Sigmoid colon (tissue), 7 donors: ENCODE results near the gene LPIN3. TPM values are rescaled to one million over a fixed set of nuclear protein-coding genes. Genes with fewer than 3 reads are reported as not detected.

Experiments
- DNase-seq: peaks from one replicate; pipeline ENCODE4 v3.0.0-alpha.2; 2019
- H3K27ac ChIP-seq, 4 donors: fragments of 200-600 bp; sonication (generic); one replicate each; pipeline ENCODE4 v1.5.1; 2016 to 2019; ENCODE audit warnings: mild to moderate bottlenecking in 1 of 4
- H3K27me3 ChIP-seq, 3 donors: fragments of 200-600 bp; sonication (generic); one replicate each; pipeline ENCODE4 v1.5.1; 2019; ENCODE audit warnings: mild to moderate bottlenecking in 1 of 3
- H3K36me3 ChIP-seq, 4 donors: fragments of 200-600 bp; sonication (generic); one replicate each; pipeline ENCODE4 v1.5.1; 2016 to 2019
- H3K4me1 ChIP-seq, 4 donors: fragments of 200-600 bp; sonication (generic); one replicate each; pipeline ENCODE4 v1.5.1; 2017 to 2019
- H3K4me3 ChIP-seq, 4 donors: fragments of 200-600 bp; sonication (generic); one replicate each; pipeline ENCODE4 v1.5.1; 2017 to 2019; ENCODE audit warnings: mild to moderate bottlenecking in 2 of 4, moderate library complexity in 1 of 4
- H3K9me3 ChIP-seq, 4 donors: fragments of 200-600 bp in 3 of 4; sonication (generic) in 3 of 4; one replicate each; pipeline versions ENCODE4 v1.5.1 to v1.6.1; 2013 to 2019
- EP300 ChIP-seq, 4 donors: sonication (generic); formaldehyde crosslinking; IDR thresholded peaks; one replicate each; pipeline ENCODE4 v1.6.1; 2017; ENCODE audit warnings: antibody characterized with exemption in 4 of 4
- POLR2A ChIP-seq, 2 donors: fragments of 450-650 bp; IDR thresholded peaks; one replicate each; pipeline ENCODE4 v1.6.1; 2016; ENCODE audit warnings: antibody characterized with exemption in 2 of 2, mild to moderate bottlenecking in 2 of 2, moderate library complexity in 2 of 2
- POLR2AphosphoS5 ChIP-seq, 4 donors: sonication (generic); formaldehyde crosslinking; IDR thresholded peaks; one replicate each; pipeline ENCODE4 v1.6.1; 2017; ENCODE audit warnings: antibody characterized with exemption in 4 of 4
- WGBS, 2 donors: extraction: QIAGEN DNeasy Blood & Tissue Kit; methylation state at CpG; one replicate each; pipeline ENCODE4 v1.1.7; 2013; 5-methylcytosine and 5-hydroxymethylcytosine counted together
- intact Hi-C: fragments of 100-400 bp; cut with DNase I; formaldehyde crosslinking; loops from one replicate; pipeline ENCODE4 v1.15.1; 2023
- polyA plus RNA-seq, 3 donors: library from polyadenylated mRNA; stranded (reverse); fragments of 200-250 nt; gene quantifications; one replicate each; pipeline ENCODE4 v1.2.3, GENCODE V29; 2013
- total RNA-seq, 4 donors: library from RNA; depleted of rRNA; stranded (reverse); fragments of >200 nt; gene quantifications; one replicate each; pipeline ENCODE4 v1.1.0, GENCODE V29; 2016
- TF ChIP-seq, protein P1 (sequence below), 4 experiments: fragments of 450-650 bp in 3 of 4; fragments of 200-600 bp in 1 of 4; IDR thresholded peaks; one replicate each; pipeline ENCODE4 v1.5.1; 2016 to 2019; ENCODE audit warnings: antibody characterized with exemption in 4 of 4, mild to moderate bottlenecking in 3 of 4, moderate library complexity in 2 of 4
- donor health status: healthy with polysubstance abuse.
- donor health status: Bipolar disorder and iron deficiency.
- donor health status: healthy.

Gene LPIN3
- total and polyA plus RNA-seq, 7 donors = 6.7 to 50.9 (median 12.3) TPM

GRCh38 chr20:41349943-41350342 lies 9.3 kb downstream of the LPIN3 start:
- Histone ChIP-seq H3K27ac (no peak overlapping the region), H3K9me3 (no peaks in the 10 kb centered on the region), H3K4me1 (no peaks in the 10 kb centered on the region), H3K4me3 (no peak overlapping the region), H3K27me3 (no peaks in the 10 kb centered on the region), H3K36me3 (peaks cover 0 to 27% (median 4%) of the 10 kb centered on the region in 4 donors)
- DNase-seq = no peak
- intact Hi-C loops = no loop called here
- TF ChIP-seq POLR2A (IDR thresholded peaks at IDR 0.05) = no peak
- WGBS, 2 donors = 90% methylated on average over 7 of the region's 7 CpGs

DNA sequence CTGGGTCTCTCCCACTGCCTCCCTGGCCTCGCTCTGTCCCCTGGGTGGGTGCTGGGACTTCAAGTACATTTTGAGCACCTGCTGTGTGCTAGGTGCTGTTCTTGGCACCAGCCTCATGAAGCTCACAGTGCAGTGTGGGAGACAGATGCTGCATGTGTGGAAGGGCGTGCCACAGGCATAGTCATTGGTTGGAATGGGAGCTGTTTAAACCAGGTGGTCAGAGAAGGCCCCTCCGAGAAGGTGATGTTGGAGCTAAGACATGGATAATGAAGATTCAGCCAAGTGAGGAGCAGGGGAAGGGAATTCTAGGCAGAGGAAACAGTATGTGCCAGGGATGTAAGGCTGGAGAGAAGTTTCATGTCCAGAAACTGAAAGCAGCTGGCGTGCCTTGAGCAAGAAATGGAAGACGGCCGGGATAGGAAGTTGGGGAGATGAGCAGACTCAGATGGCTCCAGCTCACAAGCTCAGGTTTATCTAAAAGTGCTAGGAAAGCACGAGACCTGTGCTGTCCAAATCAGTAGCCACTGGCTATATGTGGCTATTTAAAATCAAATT lies 9.9 kb downstream of the LPIN3 start:
- Histone ChIP-seq H3K9me3 (no peaks in the 10 kb centered on the region), H3K27me3 (no peaks in the 10 kb centered on the region), H3K4me1 (no peaks in the 10 kb centered on the region), H3K27ac (no peak overlapping the region), H3K4me3 (no peak overlapping the region), H3K36me3 (peaks cover 0 to 27% (median 4%) of the 10 kb centered on the region in 4 donors)
- 80 to 88% methylated on average over 7 of the region's 7 CpGs for WGBS, 2 donors
- TF ChIP-seq POLR2A (IDR thresholded peaks at IDR 0.05) = no peak
- no peak for TF ChIP-seq POLR2AphosphoS5 (IDR thresholded peaks at IDR 0.05)
- no peak for TF ChIP-seq EP300 (IDR thresholded peaks at IDR 0.05)
- TF ChIP-seq, protein P1, sequence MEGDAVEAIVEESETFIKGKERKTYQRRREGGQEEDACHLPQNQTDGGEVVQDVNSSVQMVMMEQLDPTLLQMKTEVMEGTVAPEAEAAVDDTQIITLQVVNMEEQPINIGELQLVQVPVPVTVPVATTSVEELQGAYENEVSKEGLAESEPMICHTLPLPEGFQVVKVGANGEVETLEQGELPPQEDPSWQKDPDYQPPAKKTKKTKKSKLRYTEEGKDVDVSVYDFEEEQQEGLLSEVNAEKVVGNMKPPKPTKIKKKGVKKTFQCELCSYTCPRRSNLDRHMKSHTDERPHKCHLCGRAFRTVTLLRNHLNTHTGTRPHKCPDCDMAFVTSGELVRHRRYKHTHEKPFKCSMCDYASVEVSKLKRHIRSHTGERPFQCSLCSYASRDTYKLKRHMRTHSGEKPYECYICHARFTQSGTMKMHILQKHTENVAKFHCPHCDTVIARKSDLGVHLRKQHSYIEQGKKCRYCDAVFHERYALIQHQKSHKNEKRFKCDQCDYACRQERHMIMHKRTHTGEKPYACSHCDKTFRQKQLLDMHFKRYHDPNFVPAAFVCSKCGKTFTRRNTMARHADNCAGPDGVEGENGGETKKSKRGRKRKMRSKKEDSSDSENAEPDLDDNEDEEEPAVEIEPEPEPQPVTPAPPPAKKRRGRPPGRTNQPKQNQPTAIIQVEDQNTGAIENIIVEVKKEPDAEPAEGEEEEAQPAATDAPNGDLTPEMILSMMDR (IDR thresholded peaks at IDR 0.05) = no peak
- intact Hi-C loops = no loop called here
- no peak for DNase-seq

DNA sequence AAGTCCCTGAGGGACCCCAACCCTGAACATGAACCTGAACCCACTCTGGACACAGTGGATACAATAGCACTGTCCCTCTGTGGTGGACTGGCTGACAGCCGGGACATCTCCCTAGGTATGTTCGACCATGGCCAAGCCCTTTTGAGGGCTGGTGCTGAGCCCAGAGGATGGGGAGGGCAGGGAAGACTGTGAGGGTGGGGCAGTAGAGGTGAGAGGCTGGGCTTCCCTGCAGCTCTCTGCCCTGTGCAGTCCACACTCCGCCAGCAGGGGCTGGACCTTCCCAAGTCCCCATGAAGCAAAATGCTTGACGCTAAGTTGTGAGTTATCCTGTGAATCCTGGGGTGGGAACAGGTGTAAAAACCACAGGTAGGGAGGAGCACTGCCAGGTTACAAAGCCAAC lies 11.5 kb downstream of the LPIN3 start:
- no peak overlapping the region for H3K27ac ChIP-seq
- no peak overlapping the region for H3K4me3 ChIP-seq
- no peaks in the 10 kb centered on the region for H3K9me3 ChIP-seq
- TF ChIP-seq POLR2A (IDR thresholded peaks at IDR 0.05) (no peak), POLR2AphosphoS5 (IDR thresholded peaks at IDR 0.05) (no peak), EP300 (IDR thresholded peaks at IDR 0.05) (no peak)
- TF ChIP-seq, protein P1 (IDR thresholded peaks at IDR 0.05) = no peak
- peaks cover 0 to 28% (median 4%) of the 10 kb centered on the region in 4 donors for H3K36me3 ChIP-seq
- no peaks in the 10 kb centered on the region for H3K4me1 ChIP-seq
- intact Hi-C loops = no loop called here
- no peak for DNase-seq
- no peaks in the 10 kb centered on the region for H3K27me3 ChIP-seq
- WGBS, 2 donors = 84 to 92% methylated on average over 4 of the region's 4 CpGs

DNA sequence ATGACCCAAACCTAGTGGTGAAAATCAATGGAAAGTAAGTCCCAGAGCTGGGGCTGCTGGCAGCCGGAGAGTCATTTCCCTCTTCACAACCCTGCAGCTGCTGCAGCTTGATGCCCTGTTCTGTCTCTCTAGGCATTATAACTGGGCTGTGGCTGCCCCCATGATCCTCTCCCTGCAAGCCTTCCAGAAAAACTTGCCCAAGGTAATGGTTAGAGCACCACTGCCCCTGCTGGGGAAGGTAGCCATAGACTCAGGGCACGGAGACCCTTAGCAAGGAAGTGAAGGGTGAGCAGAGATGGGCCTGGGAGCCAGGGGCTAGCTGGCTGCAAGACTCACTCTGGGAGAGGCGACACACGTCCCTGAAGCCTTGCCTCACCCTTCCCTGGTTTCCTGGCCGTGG lies 12.0 kb downstream of the LPIN3 start:
- H3K27me3 ChIP-seq = no peaks in the 10 kb centered on the region
- DNase-seq = no peak
- WGBS, 2 donors = 87 to 91% methylated on average over 5 of the region's 5 CpGs
- H3K4me1 ChIP-seq = no peaks in the 10 kb centered on the region
- intact Hi-C loops = no loop called here
- no peak for TF ChIP-seq POLR2AphosphoS5 (IDR thresholded peaks at IDR 0.05)
- no peak for TF ChIP-seq POLR2A (IDR thresholded peaks at IDR 0.05)
- TF ChIP-seq EP300 (IDR thresholded peaks at IDR 0.05) = no peak
- TF ChIP-seq, protein P1 (IDR thresholded peaks at IDR 0.05) = no peak
- H3K36me3 ChIP-seq = peaks cover 0 to 33% (median 4%) of the 10 kb centered on the region in 4 donors
- no peak overlapping the region for H3K4me3 ChIP-seq
- no peaks in the 10 kb centered on the region for H3K9me3 ChIP-seq
- H3K27ac ChIP-seq = no peak overlapping the region

DNA sequence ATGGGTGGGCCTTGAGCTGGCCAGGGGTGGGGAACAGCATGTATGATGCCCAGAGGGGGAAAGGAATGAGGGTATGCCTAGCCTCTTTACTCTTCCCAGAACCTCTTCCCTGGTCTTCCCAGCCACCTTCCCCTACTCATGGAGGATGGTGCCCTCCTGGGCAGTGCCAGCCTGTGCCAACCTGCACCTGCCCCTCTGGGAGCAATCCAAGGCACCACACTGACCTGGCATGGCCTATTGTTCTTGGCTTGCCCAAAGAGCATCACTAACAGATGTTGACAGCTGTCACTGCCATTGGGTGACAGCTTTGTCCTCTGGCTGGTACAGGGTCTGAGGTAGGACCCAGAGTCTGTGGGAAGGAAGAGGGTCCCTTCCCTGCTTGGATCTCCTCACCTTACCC lies 12.9 kb downstream of the LPIN3 start:
- TF ChIP-seq POLR2A (IDR thresholded peaks at IDR 0.05) (no peak), POLR2AphosphoS5 (IDR thresholded peaks at IDR 0.05) (no peak), EP300 (IDR thresholded peaks at IDR 0.05) (no peak)
- TF ChIP-seq, protein P1 (IDR thresholded peaks at IDR 0.05) = no peak
- Histone ChIP-seq H3K9me3 (no peaks in the 10 kb centered on the region), H3K4me1 (no peaks in the 10 kb centered on the region), H3K27me3 (no peaks in the 10 kb centered on the region), H3K4me3 (no peak overlapping the region), H3K36me3 (peaks cover 0 to 40% (median 4%) of the 10 kb centered on the region in 4 donors), H3K27ac (no peak overlapping the region)
- intact Hi-C loops = no loop called here
- DNase-seq = no peak
